A549 (cell line): Measurements from ENCODE around the gene FAM161A. TPM values are rescaled to one million over a fixed set of nuclear protein-coding genes. Genes with fewer than 3 reads are reported as not detected.

ENCODE experiments used
- ATAC-seq, 2 experiments: fragments of 200-7000 bp in 1 of 2; fragments of >200 bp in 1 of 2; cut with Nextera tagmentation in 1 of 2; cut with Tn5 transposase in 1 of 2; 3 replicates each; pipeline versions ENCODE4 v1.8.0 to v1.9.1; 2018 to 2020; ENCODE audit warnings: mild to moderate bottlenecking in 1 of 2, moderate library complexity in 1 of 2
- CTCF ChIA-PET: fragments of 300-600 bp; sonication (Branson Sonifier 250); formaldehyde crosslinking; extraction: SDS; loops from one replicate; lab custom pipeline; 2021; ENCODE audit warnings: antibody characterized with exemption, inconsistent platforms; lab: Yijun Ruan, JAX
- POLR2A ChIA-PET: fragments of 350-600 bp; formaldehyde crosslinking; extraction: SDS; loops from one replicate; lab custom pipeline; 2021; ENCODE audit warnings: antibody characterized with exemption, inconsistent platforms; lab: Yijun Ruan, JAX
- DNase-seq, 2 experiments: peaks; one replicate each; pipeline versions ENCODE4 v3.0.0 to v3.0.0-alpha.2; 2011 to 2016; ENCODE audit warnings: low read depth in 1 of 2, low spot score in 1 of 2
- FAIRE-seq: peaks from 2 replicates; lab custom pipeline; 2011; peaks lifted over from hg19 to GRCh38; lab: Jason Lieb, UNC
- H3K27ac ChIP-seq, 2 experiments: fragments of >200 bp; sonication (Bioruptor Twin); formaldehyde crosslinking; 3 replicates each; pipeline ENCODE4 v1.5.1; 2016 to 2017
- H3K4me1 ChIP-seq: fragments of >200 bp; sonication (Bioruptor Twin); formaldehyde crosslinking; 3 replicates; pipeline ENCODE4 v1.6.1; 2016
- H3K4me2 ChIP-seq: fragments of >200 bp; sonication (Bioruptor Twin); formaldehyde crosslinking; 3 replicates; pipeline ENCODE4 v1.6.1; 2016
- H3K4me3 ChIP-seq: fragments of >200 bp; sonication (Bioruptor Twin); formaldehyde crosslinking; 3 replicates; pipeline ENCODE4 v1.5.1; 2016
- H3K9me3 ChIP-seq: fragments of >200 bp; sonication (Bioruptor Twin); formaldehyde crosslinking; 3 replicates; pipeline ENCODE4 v1.6.1; 2016
- ATOH8 ChIP-seq: fragments of 250-450 bp; sonication (Bioruptor Pico); IDR thresholded peaks from 2 replicates; pipeline ENCODE4 v1.5.0; 2020; ENCODE audit warnings: low read depth, mild to moderate bottlenecking, moderate library complexity
- BCL3 ChIP-seq: fragments of >200 bp; sonication (Bioruptor Twin); formaldehyde crosslinking; IDR thresholded peaks from 3 replicates; pipeline ENCODE4 v1.6.1; 2016
- CEBPB ChIP-seq, 2 experiments: fragments of >200 bp in 1 of 2; sonication (Bioruptor Twin) in 1 of 2; formaldehyde crosslinking in 1 of 2; IDR thresholded peaks; 2 replicates each; pipeline ENCODE4 v1.6.1; 2012 to 2016
- CHD4 ChIP-seq: fragments of 200-600 bp; sonication (generic); IDR thresholded peaks from 2 replicates; pipeline ENCODE4 v1.6.1; 2016; ENCODE audit warnings: antibody characterized with exemption, mild to moderate bottlenecking, borderline replicate concordance
- CTCF ChIP-seq: fragments of >200 bp; sonication (Bioruptor Twin); formaldehyde crosslinking; IDR thresholded peaks from 3 replicates; pipeline ENCODE4 v1.5.1; 2016
- GATA3 ChIP-seq: IDR thresholded peaks from 2 replicates; pipeline ENCODE4 v1.6.1; 2012; ENCODE audit warnings: borderline replicate concordance
- HES2 ChIP-seq: fragments of >200 bp; sonication (Bioruptor Twin); formaldehyde crosslinking; IDR thresholded peaks from 2 replicates; pipeline ENCODE4 v1.6.1; 2016
- HEYL ChIP-seq: fragments of 250-450 bp; sonication (Bioruptor Pico); IDR thresholded peaks from 2 replicates; pipeline ENCODE4 v1.8.0; 2021; ENCODE audit warnings: mild to moderate bottlenecking, moderate library complexity
- HOXB5 ChIP-seq: fragments of 250-450 bp; sonication (Bioruptor Pico); IDR thresholded peaks from 2 replicates; pipeline ENCODE4 v1.5.0; 2020; ENCODE audit warnings: mild to moderate bottlenecking, moderate library complexity
- JUNB ChIP-seq: fragments of >200 bp; sonication (Bioruptor Twin); formaldehyde crosslinking; IDR thresholded peaks from 2 replicates; pipeline ENCODE4 v1.6.1; 2016
- MAX ChIP-seq: IDR thresholded peaks from 2 replicates; pipeline ENCODE4 v1.6.1; 2012
- MYC ChIP-seq: IDR thresholded peaks from 2 replicates; pipeline ENCODE4 v1.6.1; 2012; ENCODE audit warnings: mild to moderate bottlenecking, inconsistent platforms, low read length, improper control_type of control experiment, borderline replicate concordance
- PBX3 ChIP-seq: IDR thresholded peaks from 2 replicates; pipeline ENCODE4 v1.6.1; 2012
- POLR2A ChIP-seq: IDR thresholded peaks from 2 replicates; pipeline ENCODE4 v1.6.1; 2012; ENCODE audit warnings: mild to moderate bottlenecking, low read length
- RCOR1 ChIP-seq: fragments of 150-350 bp; IDR thresholded peaks from 2 replicates; pipeline ENCODE4 v1.6.1; 2014; ENCODE audit warnings: antibody characterized with exemption, low read length, low read depth
- RFX5 ChIP-seq: fragments of 450-650 bp; IDR thresholded peaks from 2 replicates; pipeline ENCODE4 v1.7.1; 2014; ENCODE audit warnings: antibody characterized with exemption, mild to moderate bottlenecking, moderate library complexity
- RNF2 ChIP-seq: fragments of 200-600 bp; sonication (generic); IDR thresholded peaks from 2 replicates; pipeline ENCODE4 v1.6.1; 2016; ENCODE audit warnings: low read depth, mild to moderate bottlenecking, antibody characterized with exemption, moderate library complexity, borderline replicate concordance
- SMC3 ChIP-seq: fragments of >200 bp; sonication (Bioruptor Twin); formaldehyde crosslinking; IDR thresholded peaks from 3 replicates; pipeline ENCODE4 v1.6.1; 2018; ENCODE audit warnings: inconsistent platforms
- ZC3H11A ChIP-seq: fragments of 450-650 bp; IDR thresholded peaks from 2 replicates; pipeline ENCODE4 v1.6.1; 2014; ENCODE audit warnings: antibody characterized with exemption, mild to moderate bottlenecking
- ZFP36 ChIP-seq: fragments of 450-650 bp; IDR thresholded peaks from 2 replicates; pipeline ENCODE4 v1.6.1; 2014; ENCODE audit warnings: borderline replicate concordance; ENCODE audit not compliant: partially characterized antibody
- WGBS: methylation state at CpG from one replicate; pipeline ENCODE4 v1.1.6; 2017; ENCODE audit errors: missing lambda C conversion rate; 5-methylcytosine and 5-hydroxymethylcytosine counted together
- polyA plus RNA-seq, 4 experiments: library from polyadenylated mRNA; depleted of rRNA in 3 of 4; stranded (reverse); fragments of >200 nt; fragmentation: RNase III in 1 of 4; extraction: RNeasy Plus Mini Kit Qiagen cat#74134 plus additional on column Dnase treatment in 1 of 4; gene quantifications; 2 replicates in 3 of 4; 3 replicates in 1 of 4; pipeline ENCODE4 v1.2.3, GENCODE V29; 2011 to 2017

FAM161A gene
- polyA plus RNA-seq, 2 of the 4 experiments (the other 2 are of a cell fraction): 5.8 to 11.8 TPM

GRCh38 chr2:61841286-61841685, 12.6 kb downstream of the FAM161A start:
- 91% methylated on average over 3 of the region's 3 CpGs for WGBS
- Histone ChIP-seq H3K4me1 (no peaks in the 10 kb centered on the region), H3K4me3 (no peak overlapping the region)
- no peak for ATAC-seq
- no peak for TF ChIP-seq CTCF
- no peak for TF ChIP-seq RFX5
- TF ChIP-seq HOXB5 (CRISPR knock-in tag): no peak
- no peak for TF ChIP-seq ZC3H11A
- TF ChIP-seq CHD4: no peak
- TF ChIP-seq ZFP36: no peak
- TF ChIP-seq POLR2A: no peak
- TF ChIP-seq CEBPB (IDR thresholded peaks at IDR 0.05): no peak
- TF ChIP-seq HEYL (CRISPR knock-in tag): no peak
- no peak for TF ChIP-seq ATOH8 (CRISPR knock-in tag)
- no peak for TF ChIP-seq BCL3
- TF ChIP-seq RCOR1: no peak
- no peak for TF ChIP-seq MAX
- no peak for TF ChIP-seq GATA3
- TF ChIP-seq HES2: no peak
- TF ChIP-seq JUNB: no peak
- TF ChIP-seq, all 56 proteins: peak for 0
- DNase-seq: no peak
- CTCF ChIA-PET: interaction anchor here (1.7 kb wide), 1 partner anchor 9 kb away, joined by 3 read pairs; no protein-coding TSS in a partner anchor
- Histone ChIP-seq H3K27ac (no peak overlapping the region), H3K4me2 (no peak overlapping the region), H3K9me3 (no peaks in the 10 kb centered on the region)
- FAIRE-seq: no peak
- POLR2A ChIA-PET: no interaction called here

- POLR2A ChIA-PET: no interaction called here
These were observed 19.0 kb downstream of the FAM161A start for GRCh38 chr2:61834893-61835292.

More at GRCh38 chr2:61834893-61835292, 19.0 kb downstream of the FAM161A start:
- WGBS: 93% methylated on average over 1 of the region's 1 CpG
- no peaks in the 10 kb centered on the region for H3K4me1 ChIP-seq
- no peak for DNase-seq
- FAIRE-seq: no peak
- CTCF ChIA-PET: interaction anchor here (0.6 to 1.1 kb wide), 2 partner anchors 15 to 18 kb away, joined by 3 read pairs; no protein-coding TSS in a partner anchor
- H3K4me3 ChIP-seq: no peak overlapping the region
- no peak overlapping the region for H3K27ac ChIP-seq
- no peak for ATAC-seq
- no peaks in the 10 kb centered on the region for H3K9me3 ChIP-seq
- TF ChIP-seq HEYL (CRISPR knock-in tag): no peak
- TF ChIP-seq MYC: no peak
- no peak for TF ChIP-seq SMC3
- no peak for TF ChIP-seq RNF2
- no peak for TF ChIP-seq PBX3
- H3K4me2 ChIP-seq: no peak overlapping the region
